Fibroblast of villous mesenchyme (primary cell): ENCODE measurements around the gene IL23R. TPM values are rescaled to one million over a fixed set of nuclear protein-coding genes. Genes with fewer than 3 reads are reported as not detected.

Experiments used
- DNase-seq: peaks from one replicate; pipeline ENCODE4 v3.0.0-alpha.2; 2010; ENCODE audit warnings: low read depth
- H3K4me3 ChIP-seq: 2 replicates; pipeline ENCODE4 v1.5.1; 2011; ENCODE audit warnings: low read depth, mild to moderate bottlenecking, low read length
- CTCF ChIP-seq: IDR thresholded peaks from 2 replicates; pipeline ENCODE4 v1.5.1; 2012; ENCODE audit warnings: low read depth, mild to moderate bottlenecking, low read length; ENCODE audit not compliant: insufficient read depth
- total RNA-seq: library from RNA; depleted of rRNA; stranded (reverse); fragments of >200 nt; gene quantifications from 2 replicates; pipeline ENCODE4 v1.2.3, GENCODE V29; 2012

Gene IL23R
- total RNA-seq, 1 donor, result not detected

GRCh38 chr1:67169496-67169895, 3.2 kb downstream of the IL23R start:
- no peak for TF ChIP-seq CTCF
- DNase-seq, result no peak
- no peak overlapping the region for H3K4me3 ChIP-seq

GRCh38 chr1:67169932-67170331, 3.7 kb downstream of the IL23R start:
- TF ChIP-seq CTCF, result no peak
- no peak for DNase-seq
- no peak overlapping the region for H3K4me3 ChIP-seq

DNA sequence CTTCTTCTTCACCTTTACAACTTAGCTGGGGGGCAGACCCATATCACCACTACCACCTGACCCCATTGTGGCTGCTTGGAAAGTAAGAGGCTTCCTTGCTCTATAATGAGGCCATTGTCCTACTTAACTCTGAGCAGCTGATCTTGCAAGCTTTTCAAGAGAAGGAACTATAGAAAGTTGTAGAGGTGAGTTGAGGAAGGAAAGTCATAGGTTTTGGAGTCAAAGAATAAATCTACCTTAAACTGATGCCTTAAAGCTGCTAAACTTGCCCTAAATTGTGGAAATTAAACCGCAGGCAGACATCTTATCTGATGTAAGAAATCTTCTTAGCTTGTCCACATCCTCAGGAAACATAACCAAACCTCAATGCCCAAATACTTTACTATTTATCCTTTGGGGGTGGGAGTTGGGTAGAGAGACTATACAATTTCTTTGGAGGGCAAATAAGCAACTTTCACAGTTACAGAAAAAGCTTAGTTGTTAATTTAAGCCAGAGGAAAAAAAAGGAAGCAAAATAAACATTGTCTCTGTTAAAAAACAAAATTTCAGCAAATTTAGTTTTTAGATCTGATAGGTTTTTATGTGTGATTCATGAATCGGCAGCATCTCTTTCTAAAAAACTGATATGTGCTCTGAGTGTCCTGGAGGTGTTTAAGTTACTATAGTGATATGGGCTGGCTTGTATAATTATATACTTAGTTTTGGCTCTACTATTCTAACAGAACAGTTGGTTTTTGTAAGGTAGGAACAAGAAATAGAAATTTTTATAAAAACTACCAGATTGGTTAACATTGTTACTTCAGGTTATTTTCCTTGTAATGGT, 4.7 kb downstream of the IL23R start:
- no peak for DNase-seq
- TF ChIP-seq CTCF, result no peak
- no peak overlapping the region for H3K4me3 ChIP-seq

- no peak for TF ChIP-seq CTCF
- no peak overlapping the region for H3K4me3 ChIP-seq
- no peak for DNase-seq
Measured at GRCh38 chr1:67171574-67171955, 5.3 kb downstream of the IL23R start.

- no peak for DNase-seq
- TF ChIP-seq CTCF, result no peak
- no peak overlapping the region for H3K4me3 ChIP-seq
Measured at GRCh38 chr1:67171978-67172377, 5.7 kb downstream of the IL23R start.

DNA sequence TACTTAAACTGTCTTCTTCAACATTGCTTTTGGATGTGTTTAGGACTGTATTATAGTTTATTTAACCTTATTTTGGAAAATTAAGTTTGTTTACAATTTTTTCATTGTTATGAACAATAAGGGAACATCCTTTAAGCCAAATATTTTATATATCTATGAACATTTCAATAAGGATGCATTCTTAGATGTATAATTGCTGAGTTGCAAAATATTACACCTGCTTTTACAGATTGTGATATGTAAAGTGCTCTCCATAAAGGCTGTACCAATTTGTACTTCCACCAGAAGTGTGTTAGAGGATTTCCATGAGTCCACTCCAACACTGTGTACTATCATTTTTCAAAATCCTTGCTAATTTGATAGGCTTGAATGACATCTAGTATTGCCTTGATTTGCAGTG, 7.7 kb downstream of the IL23R start:
- no peak for TF ChIP-seq CTCF
- H3K4me3 ChIP-seq, result no peak overlapping the region
- DNase-seq, result no peak

GRCh38 chr1:67174716-67175284, 8.5 kb downstream of the IL23R start:
- TF ChIP-seq CTCF, result no peak
- no peak for DNase-seq

More at GRCh38 chr1:67174716-67175284, 8.5 kb downstream of the IL23R start:
- H3K4me3 ChIP-seq, result no peak overlapping the region
